Smooth muscle cell of the brain vasculature (primary cell): ENCODE data around the gene CAMKV.
A peak's percentile ranks its signal among the peaks of the same experiment; 100 is the strongest.

Experiments
- DNase-seq: peaks from one replicate; pipeline ENCODE4 v3.0.0-alpha.2; 2012; ENCODE audit warnings: low read depth, low spot score

The CAMKV gene

DNA sequence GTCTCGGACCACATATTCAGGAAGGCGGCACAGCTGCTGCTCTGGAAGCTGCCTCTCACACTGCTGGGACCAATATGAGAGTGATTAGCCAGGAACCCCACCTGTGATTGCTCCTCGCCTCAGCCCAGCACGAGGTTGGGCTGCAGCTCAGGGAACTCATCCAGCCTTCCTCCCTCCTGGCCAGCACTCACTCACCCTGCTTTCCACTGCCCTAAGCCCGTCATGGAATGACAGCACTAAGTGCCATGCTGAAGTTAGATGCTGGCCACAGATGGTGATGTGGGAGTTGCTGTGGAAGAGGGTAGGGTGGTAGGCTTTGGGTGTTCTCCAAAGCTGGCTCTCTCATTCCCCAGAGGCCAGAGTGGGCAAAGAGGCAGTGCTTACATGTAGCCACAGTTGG lies 26.6 kb upstream of the CAMKV start:
- DNase-seq, result no peak

DNA sequence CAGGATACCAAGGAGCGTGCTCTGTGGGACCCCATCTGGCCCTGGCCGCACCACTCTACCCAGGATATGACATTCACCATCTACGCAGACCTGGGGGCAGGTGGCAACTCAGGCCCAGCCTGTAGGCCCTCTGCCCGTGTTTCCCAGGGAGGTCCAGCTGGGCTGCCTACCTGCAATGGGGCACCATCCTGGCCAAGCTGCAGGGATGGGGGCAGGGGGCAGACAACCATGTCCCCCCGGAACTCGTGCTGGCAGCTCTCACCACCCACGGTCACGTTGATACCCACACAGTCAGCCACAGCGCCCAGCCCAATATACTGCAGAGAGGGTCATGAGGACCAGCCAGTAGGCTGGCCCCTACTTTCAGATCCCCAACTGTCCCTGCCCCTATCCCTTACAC lies 26.1 kb upstream of the CAMKV start:
- no peak for DNase-seq

DNA sequence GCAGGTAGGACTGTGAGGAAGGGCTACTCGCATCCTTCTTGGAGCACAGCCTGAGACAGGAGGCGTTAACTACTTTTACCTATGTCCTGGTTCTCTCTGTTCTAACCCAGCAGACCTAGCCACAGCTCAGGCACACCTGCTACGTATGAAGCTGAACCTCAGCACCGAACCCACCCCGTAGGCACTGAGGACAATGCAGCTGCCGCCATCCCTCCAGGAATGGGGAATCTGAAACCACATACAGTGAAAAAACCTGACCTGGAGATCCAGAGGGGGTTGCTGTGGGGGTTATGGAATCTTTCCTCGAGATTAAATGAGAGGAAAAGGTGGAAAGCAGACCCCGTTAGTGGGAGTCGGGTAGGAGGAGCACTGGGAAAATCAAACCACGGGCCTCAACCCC lies 19.6 kb upstream of the CAMKV start:
- DNase-seq, result no peak

DNA sequence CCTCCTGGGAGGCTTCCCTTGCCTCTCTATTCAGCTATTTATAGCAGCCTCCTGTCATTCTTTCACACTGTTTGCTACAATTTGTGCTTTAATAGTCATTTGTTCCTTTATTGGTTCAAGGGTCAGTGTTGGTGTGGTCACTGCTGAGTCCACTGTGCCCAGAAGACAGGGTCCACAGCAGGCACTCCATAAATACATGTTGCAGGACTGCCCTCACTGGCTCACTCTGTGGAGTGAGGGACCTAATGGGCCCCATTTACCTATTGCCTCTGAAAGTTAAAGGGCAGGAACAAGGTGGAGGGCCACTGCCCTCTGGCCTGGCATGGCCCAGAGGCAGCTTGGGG lies 17.2 kb upstream of the CAMKV start:
- no peak for DNase-seq

DNA sequence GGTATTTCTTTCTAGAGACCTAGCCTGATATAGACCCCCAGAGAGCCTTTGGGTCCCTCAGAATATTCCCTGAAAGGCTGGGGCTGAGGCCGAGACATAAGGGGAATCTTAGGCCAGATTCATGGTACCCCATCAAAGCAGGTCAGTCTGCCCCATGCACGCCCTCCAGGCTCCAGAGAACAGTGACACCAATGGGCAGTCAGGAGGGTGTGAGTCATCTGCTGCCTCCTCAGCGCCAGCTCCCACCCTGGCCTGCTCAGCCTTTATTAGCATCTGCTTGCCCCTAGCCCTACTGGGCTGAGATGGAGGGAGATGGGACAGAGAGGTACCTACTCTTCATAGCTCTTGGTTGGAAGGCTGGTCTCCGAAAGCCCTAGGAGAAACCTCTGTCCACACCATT lies 14.3 kb upstream of the CAMKV start:
- no peak for DNase-seq

DNA sequence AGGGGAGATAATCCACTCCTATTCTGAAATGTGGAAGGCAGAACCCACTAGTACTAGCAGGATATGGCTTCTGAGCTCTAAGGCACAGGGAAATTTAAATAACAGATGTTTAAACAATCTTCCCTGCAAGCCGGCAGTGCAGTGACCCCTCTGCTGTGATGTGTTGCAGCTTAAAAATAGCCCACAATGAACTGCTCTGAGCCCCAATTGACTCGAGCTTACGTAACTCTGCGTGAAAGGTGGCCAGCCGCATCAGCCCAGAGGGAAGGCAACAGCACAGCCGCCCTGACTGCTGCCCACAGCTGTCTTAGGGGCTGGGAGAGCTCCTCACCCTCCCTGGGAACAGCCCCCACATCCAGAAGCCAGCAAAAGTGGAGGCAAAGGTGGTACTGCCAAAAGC lies 12.5 kb upstream of the CAMKV start:
- DNase-seq, result no peak

DNA sequence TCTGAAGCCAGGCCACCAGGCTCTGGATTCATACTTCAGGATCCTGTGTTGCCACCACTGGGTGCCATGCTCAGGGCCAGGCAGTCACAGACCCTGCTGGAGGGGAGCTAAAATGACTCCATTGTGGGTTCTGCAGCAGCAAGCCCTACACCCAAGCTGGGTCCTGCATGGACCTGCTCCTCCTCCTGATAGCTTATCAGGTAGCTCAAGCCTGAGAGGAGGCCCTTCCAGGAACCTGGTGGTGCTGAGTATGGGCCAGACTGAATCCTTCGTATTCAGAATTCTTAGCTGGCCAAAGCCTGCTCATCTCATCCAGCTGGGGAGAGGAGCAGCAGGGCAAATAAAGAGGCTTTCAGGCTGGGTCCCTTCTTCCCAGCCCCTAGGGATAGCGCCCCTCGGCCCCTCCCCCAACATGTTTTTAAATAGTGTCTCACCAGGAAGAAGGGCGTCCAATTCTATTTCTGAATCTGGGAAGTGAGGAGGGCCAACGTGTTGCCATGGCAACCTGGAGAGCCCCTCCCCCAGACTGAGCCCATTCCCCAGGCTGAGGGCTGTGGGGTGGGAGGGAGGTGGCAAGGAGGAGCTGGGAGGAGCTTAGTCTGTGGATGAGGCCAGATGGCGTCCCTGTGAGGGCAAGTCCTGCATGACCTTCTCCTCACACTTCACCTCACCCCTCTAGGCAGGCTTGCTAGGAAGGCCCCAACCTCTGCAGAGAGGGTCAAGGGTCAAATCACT lies 11.0 kb upstream of the CAMKV start:
- no peak for DNase-seq

DNA sequence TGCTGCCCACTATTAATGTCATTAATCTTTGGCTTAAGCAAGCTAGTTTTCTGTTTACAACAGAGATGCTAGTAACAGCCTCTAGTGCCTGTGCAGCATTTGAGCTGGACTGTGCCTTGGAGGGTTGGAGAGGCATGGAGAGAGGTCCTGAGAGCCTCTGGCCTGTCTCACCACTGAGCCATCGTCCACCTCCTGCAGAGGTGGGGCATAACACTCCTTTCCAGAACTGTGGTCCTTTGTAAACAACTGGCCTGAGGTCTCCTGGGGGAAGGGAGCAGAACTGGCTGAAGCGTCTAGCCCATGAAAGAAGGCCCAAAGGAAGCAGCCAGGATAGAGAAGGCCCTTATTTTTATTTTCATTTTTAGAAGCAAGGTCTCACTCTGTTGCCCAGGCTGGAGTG lies 10.0 kb upstream of the CAMKV start:
- DNase-seq, result no peak

DNA sequence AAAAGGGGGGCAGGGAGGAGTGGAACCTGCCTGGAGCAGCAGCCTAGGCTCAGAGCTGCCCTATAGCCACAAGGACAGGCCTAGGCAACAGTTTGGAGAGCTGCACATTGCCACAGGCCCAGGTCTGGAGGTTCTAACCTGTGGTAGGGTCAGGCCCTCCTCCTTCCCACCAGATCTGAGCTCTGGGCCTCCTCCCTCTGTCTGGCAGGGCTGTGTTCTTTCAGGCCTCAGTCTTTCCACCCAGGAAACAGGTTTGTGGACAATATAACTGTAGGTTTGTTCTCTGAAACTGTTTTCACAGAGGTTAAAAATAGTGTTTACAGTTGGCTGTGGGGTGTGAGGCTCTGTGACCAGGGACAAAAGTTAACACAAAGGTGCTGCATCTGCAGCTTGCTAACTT lies 9.0 kb upstream of the CAMKV start:
- no peak for DNase-seq

DNA sequence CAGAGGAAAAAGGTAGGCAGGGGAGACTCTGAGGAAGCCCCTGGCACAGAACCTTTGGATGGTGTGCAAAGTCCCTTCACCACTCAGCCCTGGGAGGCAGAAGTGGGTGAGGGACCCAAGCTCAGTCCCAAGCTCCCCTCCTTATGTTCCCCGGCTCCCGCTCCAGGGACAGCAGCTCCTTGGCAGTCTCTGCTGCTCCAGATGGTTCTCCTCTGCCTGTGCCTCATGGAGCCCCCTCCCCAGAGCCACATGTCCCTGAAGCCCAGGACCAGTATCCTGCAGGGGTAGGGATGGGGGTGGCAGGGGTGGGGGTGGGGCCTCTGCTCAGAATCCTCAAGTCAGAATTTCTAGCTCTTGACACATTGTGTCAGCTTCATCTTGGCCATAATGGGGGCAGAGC lies 8.0 kb upstream of the CAMKV start:
- DNase-seq, result no peak

DNA sequence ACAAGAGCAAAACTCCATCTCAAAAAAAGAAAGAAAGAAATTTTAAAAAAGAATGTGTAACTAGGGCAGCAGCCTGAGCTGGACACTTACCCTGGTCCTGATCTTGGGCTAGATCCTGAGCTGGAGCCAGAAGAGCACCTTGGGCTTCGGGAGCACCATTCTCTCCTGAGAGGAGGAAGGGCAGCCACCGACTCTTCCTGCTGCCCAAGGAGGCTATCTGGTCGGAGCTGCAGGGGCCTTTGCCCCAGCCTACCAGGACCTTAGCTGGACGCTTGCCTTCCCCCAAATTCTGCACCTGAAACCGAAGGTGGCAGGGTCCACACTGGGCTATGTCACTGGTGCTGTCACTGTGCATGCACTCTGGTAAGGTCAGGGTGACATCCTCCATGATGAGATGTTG lies 6.9 kb upstream of the CAMKV start:
- DNase-seq, result no peak

DNA sequence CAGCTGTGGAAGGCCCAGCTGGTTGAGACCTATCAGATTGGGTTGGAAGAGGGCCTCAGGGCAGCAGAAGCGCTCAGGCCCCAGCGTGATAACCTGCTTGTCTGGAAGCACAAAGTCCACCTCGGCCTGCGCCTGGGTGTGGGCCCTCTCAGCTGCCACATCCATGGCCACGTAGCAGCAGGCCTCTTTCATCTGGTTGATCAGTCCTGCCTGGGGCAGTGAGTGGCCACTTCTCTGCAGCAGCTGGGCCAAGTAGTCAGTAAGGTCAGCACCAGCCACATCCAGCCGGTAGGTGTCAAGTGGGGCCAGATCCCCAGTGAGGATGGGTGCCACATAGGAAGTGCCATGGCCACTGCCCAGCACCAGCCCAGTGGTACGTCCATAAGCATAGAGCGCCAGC lies 3.9 kb upstream of the CAMKV start:
- DNase-seq, result no peak

DNA sequence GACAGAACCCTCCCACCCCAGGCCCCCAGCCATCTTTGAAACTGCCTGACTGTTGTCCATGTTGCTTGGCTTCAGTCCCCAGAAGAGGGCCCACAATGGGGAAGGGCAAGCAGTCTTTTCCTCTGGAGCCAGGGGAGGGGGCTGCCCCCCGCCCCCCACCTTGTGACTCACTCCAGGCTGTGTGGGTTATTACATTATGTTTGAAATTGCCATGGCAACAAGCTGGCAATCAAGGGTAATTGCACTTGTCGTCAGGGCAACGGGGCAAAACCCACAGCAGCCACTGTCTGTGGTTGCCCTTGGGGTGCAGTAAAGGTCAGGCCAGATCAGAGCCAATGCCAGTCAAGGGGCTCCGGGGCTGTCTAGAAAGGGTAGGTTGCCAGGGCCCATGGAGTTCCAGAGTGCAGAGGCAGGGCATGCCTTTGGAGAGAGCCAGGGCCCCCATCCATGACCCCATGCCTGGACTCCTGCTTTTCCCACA lies 3.1 kb upstream of the CAMKV start:
- DNase-seq, result no peak

DNA sequence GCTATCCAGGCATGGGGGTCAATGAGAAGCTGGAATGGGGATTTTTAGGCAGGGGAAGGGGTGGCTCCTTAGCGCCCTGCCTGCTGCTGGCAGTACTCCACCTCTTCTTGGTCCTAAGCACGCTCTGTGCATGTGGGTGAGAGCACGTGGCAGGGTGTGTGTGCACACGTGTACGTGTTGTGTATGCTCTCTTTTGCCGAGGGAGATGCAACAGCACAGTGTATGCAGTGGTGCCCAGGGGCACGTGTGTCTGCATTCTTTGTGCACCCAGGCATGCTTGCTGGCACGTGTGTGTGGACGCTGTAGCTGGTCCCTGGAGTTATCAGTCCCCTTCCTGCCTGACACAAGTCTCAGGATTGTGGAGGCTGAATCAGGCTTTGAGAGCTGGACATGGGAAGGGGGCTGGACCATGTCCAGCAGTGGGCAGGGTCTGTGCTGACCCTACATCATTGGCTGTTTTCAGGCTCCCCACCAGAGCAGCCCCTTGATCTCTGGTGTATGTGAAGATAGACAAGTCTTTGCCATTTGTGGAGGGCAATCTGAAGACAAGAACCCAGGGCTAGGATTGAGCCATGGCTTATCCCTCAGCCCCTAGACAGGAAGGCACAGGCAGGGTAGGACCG lies 1.9 kb upstream of the CAMKV start:
- DNase-seq, result no peak

DNA sequence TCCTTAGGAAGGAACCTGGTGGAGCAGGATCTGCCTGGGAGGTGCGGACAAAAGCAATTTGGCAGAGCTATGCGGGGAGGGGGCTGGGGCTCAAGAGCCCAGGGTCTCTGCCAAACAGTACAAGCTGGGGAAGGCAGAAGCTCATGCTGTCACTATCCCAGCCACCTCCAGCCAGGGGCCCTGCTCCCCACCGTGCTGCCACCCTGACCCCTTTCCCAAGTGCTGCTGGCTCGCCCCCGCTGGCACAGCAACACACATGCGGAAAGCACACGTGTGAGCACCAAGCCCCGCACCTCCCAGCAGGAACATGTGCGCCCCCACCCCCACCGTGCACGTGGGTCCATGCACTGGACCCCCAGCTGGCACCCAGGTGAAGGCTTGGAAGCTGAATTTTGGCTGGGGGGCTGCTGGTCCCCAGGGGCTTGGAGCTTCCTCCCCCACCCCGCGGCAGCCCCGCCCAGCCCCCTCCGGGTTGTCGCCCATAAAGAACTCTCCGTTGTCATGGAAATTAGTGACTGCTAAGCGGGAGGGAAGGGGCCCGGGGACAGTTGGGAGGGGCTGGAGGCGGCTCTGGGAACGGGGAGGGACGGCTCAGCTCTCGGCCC lies 742 bp downstream of the CAMKV start:
- no peak for DNase-seq

DNA sequence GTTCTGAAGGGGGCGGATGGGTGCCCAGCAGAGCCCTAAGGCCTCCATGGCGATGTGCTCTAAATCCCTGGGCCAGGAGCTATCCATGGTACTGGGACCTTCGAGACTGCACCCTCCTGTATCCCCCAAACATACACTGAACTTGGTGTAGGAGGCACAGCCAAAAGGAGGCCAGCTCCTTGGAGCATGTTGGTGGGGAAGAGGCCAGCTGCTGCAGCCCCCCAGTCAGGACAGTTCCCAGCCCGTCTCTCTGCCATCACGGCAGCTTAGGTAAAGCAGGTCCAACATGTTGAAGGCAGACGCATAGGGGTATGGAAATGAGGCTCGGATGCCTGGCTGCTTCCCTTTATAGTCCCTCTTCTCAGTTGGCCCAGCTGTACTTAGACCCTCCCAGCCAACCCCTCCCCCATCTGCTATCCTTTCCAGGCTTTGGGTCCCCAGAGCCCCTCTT lies 1.8 kb downstream of the CAMKV start:
- no peak for DNase-seq

DNA sequence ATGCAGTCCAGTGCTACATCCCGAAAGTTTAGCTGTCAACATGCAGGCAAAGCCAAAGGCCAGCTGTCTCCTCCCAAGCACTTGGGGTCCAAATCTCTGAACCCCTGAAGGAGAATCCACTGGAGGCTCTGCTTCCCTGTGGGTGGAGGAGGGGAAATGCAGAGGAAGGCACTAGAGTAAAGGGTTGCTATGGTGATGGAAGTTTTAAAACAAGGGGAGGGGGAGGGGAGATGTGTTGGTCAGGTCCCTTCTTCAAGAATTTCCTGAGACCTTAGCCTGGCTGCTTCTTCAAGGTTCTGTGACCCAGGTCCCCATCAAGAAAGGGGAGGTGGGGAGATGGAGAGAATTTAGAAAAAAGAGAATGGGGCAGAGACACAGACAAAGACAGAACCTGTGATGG lies 2.3 kb downstream of the CAMKV start:
- no peak for DNase-seq

DNA sequence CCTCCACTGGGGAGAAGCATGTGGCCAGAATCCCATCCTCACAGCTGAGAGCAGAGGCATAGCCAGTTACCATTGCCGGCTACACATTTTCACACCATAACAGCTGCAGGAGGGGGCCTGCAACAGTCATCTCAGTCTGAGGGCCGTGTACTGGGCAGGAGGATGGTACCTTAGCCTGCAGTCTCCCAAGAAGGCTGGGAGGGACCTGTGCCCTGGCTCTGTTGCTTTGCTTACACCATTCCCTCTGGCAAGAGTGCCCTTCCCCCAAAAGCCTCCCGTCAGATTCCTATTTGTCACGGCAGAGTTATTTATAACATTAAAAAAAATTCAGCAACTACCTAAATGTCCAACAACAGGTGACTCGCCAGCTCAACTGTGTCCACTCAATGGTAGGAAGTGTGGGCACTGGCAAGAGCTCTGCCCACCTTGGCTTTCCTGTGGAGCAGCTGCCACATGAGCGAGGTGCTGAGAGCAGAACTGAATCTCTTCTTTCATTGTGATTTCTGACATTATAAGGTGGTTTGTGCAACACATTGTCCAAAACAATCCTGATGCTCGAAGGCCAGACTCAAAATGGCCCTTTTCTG lies 4.4 kb downstream of the CAMKV start:
- DNase-seq, result no peak

DNA sequence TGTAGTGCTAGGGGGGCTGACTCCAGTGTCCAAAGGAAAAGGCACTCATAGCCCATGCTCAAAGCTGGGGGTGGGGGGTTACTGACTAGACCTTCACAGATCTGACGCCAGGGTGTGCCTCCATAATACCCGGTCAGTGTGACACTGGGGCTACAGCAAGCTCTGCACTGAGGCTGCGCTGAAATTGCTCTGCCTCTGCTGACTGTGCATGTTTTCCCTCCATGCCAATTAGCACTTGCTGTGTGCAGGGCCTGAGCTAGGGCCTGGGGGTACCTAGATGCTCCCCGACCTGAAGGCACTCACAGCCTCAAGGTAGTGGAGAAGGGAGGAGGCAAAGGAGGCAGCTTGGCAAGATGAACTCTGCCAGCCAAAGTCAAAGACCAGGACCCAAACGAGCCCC lies 5.2 kb downstream of the CAMKV start:
- no peak for DNase-seq

DNA sequence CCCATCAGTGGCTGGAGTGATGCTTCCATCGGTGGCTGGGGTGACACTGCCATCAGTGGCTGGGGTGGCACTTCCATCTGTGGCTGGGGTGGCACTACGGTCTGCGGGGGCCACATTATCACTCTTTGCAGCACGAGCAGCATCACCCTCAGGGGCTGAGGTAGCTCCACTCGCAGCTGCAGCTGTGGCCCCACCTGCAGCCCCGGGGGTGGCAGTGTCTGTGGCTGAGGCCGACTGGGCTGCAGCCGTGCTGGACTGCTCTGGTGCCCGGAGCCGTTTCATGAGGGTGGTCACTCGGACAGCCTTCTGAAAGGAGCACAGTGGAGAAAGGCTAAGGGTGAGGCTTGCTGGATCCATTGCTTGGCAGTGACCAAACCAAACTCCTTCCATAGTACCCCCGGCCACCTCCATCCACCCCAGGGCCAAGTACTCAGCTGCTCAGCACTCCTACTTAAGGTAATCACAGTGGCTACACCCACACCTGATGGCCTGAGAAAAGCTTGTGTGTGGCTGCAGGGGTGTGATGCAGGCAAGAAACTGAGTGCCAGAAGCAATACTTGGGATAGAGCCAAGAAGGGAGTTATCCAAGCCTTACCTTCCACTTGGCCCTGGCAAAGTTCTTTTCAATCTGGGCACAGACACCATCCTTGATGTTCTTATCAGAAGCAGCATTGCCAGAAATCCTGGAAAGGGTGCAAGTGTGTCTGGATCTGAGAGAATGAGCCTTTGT lies 10.0 kb downstream of the CAMKV start:
- no peak for DNase-seq

DNA sequence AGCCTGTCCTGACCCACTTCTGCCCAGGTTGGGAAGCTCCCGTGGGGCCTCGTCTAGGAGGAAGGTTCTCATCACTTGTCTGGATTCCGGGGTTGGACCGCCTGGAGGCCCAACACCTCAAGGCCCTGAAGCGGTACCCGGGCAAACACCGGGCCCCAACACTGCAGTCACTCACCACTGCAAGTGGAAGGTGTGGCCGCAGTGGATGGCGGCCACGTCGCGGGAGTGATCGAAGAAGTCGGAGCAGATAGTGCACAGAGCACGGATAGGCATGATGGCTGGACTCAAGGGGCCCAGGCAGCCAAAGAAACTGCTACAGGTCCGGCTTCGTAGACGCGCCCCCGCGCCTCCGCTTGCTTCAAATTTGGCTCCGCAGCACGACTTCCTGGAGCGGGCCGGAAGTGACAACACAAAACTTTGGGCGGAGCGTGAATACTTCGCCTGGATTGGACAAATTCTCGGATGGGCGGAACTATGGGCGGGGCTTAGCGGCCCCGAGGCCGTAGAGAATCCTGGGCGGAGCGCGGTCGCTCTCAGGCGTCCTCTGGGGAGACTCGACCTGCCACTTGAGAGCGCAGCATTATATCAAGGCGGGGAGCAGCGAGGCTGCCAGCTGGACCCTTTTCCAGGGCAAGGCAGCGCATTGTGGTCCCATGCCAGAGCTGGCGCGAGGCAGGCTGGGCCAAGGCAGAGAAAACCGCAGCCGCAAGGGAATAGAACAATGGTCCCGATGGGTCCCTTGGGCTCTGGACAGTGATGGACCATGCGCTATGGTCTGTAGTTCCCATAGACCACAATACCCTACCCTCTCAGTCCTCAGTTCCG lies 13.3 kb downstream of the CAMKV start, which contains the start of gene TRAIP:
TRAIP (minus strand) TSS at position 384 of the 825 bp plus-strand sequence; CDS start at position 273, 111 bp downstream.
- DNase-seq, result peak; percentile 78
